GM10266 (cell line): Measurements from ENCODE around the gene SLC8A3.

Source experiments
- DNase-seq: peaks from one replicate; pipeline ENCODE4 v3.0.0; 2012; ENCODE audit errors: extremely low spot score
- CTCF ChIP-seq: IDR thresholded peaks from 2 replicates; pipeline ENCODE4 v1.5.1; 2012; ENCODE audit warnings: mild to moderate bottlenecking, low read depth; ENCODE audit not compliant: control insufficient read depth, insufficient read depth; ENCODE audit errors: missing control alignments

Gene SLC8A3

GRCh38 chr14:70052990-70053389, 135.8 kb downstream of the SLC8A3 start:
- no peak for TF ChIP-seq CTCF
- DNase-seq: no peak

GRCh38 chr14:70050136-70050535, 138.6 kb downstream of the SLC8A3 start:
- TF ChIP-seq CTCF: no peak
- DNase-seq: no peak

- TF ChIP-seq CTCF: no peak
- DNase-seq: no peak
Measured at GRCh38 chr14:70049605-70050004, 139.1 kb downstream of the SLC8A3 start.

- no peak for TF ChIP-seq CTCF
- DNase-seq: no peak
Measured at GRCh38 chr14:70048313-70048654, 140.5 kb downstream of the SLC8A3 start.

- TF ChIP-seq CTCF: no peak
- no peak for DNase-seq
Measured at GRCh38 chr14:70047598-70048312, 141.0 kb downstream of the SLC8A3 start.

GRCh38 chr14:70045844-70046535, 142.8 kb downstream of the SLC8A3 start:
- DNase-seq: no peak
- peak; percentile 49 for TF ChIP-seq CTCF

- TF ChIP-seq CTCF: no peak
Measured at GRCh38 chr14:70045310-70045709, 143.4 kb downstream of the SLC8A3 start.

More at GRCh38 chr14:70045310-70045709, 143.4 kb downstream of the SLC8A3 start:
- no peak for DNase-seq
